HG02571 (cell line): ENCODE data around the gene KCTD13.
"Not testable (repeated sequence)": the region's sequence is repeated elsewhere in the genome, so short reads cannot be mapped to it uniquely, and the experiment has no call there.

Experiments
- ATAC-seq: cut with Tn5 transposase; IDR thresholded peaks from one replicate; pipeline ENCODE4 v1.9.1; 2021; ENCODE audit warnings: mild to moderate bottlenecking, moderate library complexity; ENCODE audit not compliant: unreplicated experiment

KCTD13 gene

GRCh38 chr16:29947897-29948296, 21.9 kb upstream of the KCTD13 start:
- no peak for ATAC-seq

GRCh38 chr16:29943846-29944799, 18.1 kb upstream of the KCTD13 start:
- no peak for ATAC-seq

DNA sequence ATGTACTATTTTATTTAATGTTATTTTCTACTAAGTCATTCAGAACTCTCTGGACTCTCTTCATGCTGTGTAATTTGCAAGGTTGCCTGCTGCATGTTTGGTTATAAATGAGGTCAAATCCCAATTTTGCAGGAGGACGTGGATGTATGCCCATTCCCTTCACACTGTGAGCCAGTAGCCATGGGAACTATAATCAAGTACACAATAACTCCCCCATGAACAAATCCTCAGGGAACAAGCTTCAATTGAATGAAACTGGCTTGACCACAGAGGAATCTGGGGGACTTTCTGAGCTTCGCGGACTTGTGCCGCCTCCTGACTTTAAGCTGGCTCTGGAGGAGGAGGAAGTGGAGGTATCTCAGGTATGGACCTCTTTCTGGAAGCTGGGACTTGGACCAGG, 14.6 kb upstream of the KCTD13 start:
- no peak for ATAC-seq

DNA sequence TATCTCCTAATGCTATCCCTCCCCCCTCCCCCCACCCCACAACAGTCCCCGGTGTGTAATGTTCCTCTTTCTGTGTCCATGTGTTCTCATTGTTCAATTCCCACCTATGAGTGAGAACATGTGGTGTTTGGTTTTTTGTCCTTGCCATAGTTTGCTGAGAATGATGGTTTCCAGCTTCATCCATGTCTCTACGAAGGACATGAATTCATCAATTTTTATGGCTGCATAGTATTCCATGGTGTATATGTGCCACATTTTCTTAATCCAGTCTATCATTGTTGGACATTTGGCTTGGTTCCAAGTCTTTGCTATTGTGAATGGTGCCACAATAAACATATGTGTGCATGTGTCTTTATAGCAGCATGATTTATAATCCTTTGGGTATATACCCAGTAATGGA, 5.7 kb upstream of the KCTD13 start:
- not testable (repeated sequence) for ATAC-seq

DNA sequence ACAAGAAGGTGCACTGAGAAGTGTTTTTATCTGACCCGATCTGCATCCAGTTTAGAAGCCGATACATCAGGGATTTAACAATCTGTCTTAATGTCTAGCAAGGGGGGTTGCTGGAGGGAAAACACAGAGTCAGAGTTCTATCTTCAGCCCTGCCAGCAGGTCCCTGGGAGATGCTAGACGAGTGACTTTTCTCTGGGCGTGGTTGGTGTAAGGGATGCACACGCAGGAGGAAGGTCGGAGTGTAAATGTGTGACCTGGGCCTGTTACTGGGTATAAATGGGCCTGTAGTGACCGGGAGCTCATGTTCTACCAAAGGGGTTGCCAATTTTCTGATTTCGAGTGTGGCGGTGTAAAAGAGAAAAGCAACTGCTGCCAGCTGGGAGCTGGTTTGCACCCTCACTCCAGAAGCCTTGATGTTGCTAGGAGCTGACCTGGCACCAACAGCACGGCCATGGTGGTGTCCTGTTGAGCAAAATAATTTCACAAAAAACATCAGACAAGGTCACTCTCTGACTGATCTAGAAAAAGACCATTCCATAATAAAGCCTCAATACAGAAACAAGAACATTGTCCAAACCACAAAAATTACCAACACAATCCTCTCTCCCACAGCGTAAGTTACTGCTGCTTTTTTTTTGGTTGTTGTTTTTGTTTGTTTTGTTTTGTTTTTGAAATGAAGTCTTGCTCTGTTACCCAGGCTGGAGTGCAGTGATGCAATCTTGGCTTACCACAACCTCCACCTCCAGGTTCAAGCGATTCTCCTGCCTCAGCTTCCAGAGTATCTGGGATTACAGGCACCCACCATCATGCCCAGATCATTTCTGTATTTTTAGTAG, 1.3 kb upstream of the KCTD13 start:
- no peak for ATAC-seq

DNA sequence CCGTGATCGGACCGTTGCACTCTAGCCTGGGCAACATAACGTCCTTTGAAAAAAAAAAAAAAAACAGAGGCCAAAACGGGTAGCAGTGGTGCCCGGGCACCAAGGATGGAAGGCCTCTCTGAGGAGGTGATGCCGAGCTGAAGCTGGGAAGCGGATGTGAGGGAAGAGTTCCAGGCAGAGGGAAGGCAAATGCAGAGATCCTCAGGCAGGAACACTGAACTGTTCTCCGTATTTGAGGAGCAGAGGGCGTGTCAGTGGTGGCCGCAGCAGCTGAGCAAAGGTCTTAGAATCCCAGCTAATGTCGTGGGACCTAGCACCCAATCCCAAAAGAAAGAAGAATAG, 656 bp upstream of the KCTD13 start:
- no peak for ATAC-seq

- ATAC-seq = no peak
These were observed 795 bp downstream of the KCTD13 start for GRCh38 chr16:29925105-29925756.

GRCh38 chr16:29922986-29923501, 3.0 kb downstream of the KCTD13 start:
- ATAC-seq = no peak

GRCh38 chr16:29922326-29922725, 3.7 kb downstream of the KCTD13 start:
- ATAC-seq = no peak

- no peak for ATAC-seq
These were observed 5.0 kb downstream of the KCTD13 start for GRCh38 chr16:29921034-29921385.

GRCh38 chr16:29920288-29921033, 5.6 kb downstream of the KCTD13 start:
- no peak for ATAC-seq

- no peak for ATAC-seq
These were observed 9.0 kb downstream of the KCTD13 start for GRCh38 chr16:29916979-29917378.

- no peak for ATAC-seq
These were observed 10.3 kb downstream of the KCTD13 start for GRCh38 chr16:29915590-29916247.

DNA sequence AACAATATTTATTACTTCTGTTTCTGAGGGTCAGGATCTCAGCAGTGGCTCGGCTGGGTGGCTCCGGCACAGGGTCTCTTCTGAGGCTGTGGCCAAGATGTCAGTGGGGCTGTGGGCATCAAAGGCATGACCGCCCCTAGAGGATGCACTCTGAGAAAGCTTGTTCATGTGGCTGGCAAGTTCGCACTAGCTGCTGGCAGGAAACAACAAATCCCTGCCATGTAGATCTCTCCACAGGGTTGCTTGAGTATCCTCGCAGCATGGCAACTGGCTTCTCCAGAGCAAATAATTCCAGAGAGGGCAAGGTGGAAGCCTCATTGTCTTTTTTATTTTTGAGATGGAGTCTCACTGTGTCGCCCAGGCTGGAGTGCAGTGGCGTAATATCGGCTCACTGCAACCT, 12.5 kb downstream of the KCTD13 start:
- ATAC-seq = no peak

DNA sequence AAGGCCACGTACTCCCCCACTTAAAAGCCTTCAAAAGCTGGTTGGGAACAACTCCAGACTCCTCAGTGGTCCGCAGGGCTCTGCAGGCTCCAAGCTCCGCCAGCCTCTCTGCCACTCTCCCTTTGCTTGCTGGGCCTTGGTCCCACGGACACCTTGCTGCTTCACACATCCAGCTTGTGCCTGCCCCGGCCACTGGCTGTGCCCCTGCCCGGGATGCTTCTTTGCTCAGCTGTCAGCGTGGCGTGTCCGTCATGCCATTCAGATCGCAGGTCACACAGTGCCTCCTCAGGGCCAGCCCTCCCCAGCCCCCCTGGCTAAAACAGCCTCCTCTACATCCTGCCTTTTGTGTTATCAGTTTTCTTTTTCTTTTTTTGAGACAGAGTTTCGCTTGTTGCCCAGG, 13.9 kb downstream of the KCTD13 start:
- no peak for ATAC-seq

- no peak for ATAC-seq
These were observed 14.4 kb downstream of the KCTD13 start for GRCh38 chr16:29911676-29912010.

GRCh38 chr16:29910819-29911675, 15.0 kb downstream of the KCTD13 start:
- ATAC-seq = no peak

DNA sequence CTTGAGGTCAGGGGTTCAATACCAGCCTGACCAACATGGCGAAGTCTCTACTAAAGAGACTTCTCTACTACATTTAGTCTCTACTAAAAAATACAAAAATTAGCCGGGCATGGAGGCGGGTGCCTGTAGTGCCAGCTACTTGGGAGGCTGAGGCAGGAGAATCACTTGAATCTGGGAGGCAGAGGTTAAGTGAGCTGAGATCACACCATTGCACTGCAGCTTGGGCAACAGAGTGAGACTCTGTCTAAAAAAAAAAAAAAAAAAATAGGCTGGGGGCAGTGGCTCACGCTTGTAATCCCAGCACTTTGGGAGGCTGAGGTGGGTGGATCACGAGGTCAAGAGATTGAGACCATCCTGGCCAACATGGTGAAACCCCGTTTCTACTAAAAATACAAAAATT, 16.2 kb downstream of the KCTD13 start:
- ATAC-seq = not testable (repeated sequence)

DNA sequence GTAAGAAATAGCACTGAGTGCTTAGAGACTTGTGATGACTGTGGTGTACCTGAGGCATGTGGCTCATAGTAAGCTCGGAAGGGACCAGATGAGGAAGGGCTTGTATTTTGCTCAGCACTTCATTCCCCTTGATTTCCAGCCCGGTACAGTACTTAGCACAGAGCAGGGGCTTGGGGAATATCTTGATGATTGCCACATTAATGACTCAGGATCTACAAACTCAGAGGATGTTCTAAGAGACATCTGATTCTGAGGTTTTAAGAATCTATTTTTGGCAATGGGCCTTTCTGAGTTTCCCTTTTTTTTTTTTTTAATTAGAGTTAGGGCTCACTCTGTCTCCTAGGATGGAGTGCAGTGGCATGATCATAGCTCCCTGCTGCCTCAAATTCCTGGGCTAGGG, 16.6 kb downstream of the KCTD13 start:
- ATAC-seq = no peak
